Activated T-helper 1 cell treated with anti-CD3 and anti-CD28 coated beads, Interleukin-12 subunit alpha, Interleukin-12 subunit beta, Interleukin-2, Interleukin-4 antibody, amounts not matched to agents 30 ng/mL and 10 ng/mL and 1 ng/mL, durations not matched to agents 14 hours and 24 hours and 36 hours (primary cell): Measurements from ENCODE around the gene NFIA. TPM values are rescaled to one million over a fixed set of nuclear protein-coding genes. Genes with fewer than 3 reads are reported as not detected.

Source experiments
- DNase-seq: peaks from one replicate; pipeline ENCODE4 v3.0.0; 2021; ENCODE audit warnings: low spot score
- H3K27ac Mint-ChIP-seq: one replicate; pipeline ENCODE4 v1.8.0; 2021; ENCODE audit warnings: mild to moderate bottlenecking, mixed read lengths
- H3K27me3 Mint-ChIP-seq: one replicate; pipeline ENCODE4 v1.8.0; 2022; ENCODE audit warnings: mild to moderate bottlenecking, moderate library complexity, mixed read lengths; ENCODE audit not compliant: insufficient read depth
- H3K36me3 Mint-ChIP-seq: one replicate; pipeline ENCODE4 v1.8.0; 2021; ENCODE audit warnings: low read depth, mixed read lengths
- H3K4me1 Mint-ChIP-seq: one replicate; pipeline ENCODE4 v1.8.0; 2021; ENCODE audit warnings: low read depth, mixed read lengths
- H3K4me3 Mint-ChIP-seq: one replicate; pipeline ENCODE4 v1.8.0; 2021; ENCODE audit warnings: mild to moderate bottlenecking, moderate library complexity, mixed read lengths
- H3K9me3 Mint-ChIP-seq: one replicate; pipeline ENCODE4 v1.8.0; 2021; ENCODE audit warnings: mixed read lengths
- intact Hi-C: fragments of 100-400 bp; cut with micrococcal nuclease; formaldehyde crosslinking; loops from one replicate; pipeline ENCODE4 v1.15.1; 2024
- total RNA-seq: library from RNA; stranded (reverse); gene quantifications from 2 replicates; pipeline ENCODE4 v1.2.3, GENCODE V29; 2022

NFIA gene
- total RNA-seq, 1 donor from 2014 or later, result 0.41 TPM

GRCh38 chr1:61151565-61151964, 69.2 kb downstream of the NFIA start:
- no peaks in the 10 kb centered on the region for H3K4me1 Mint-ChIP-seq
- H3K27me3 Mint-ChIP-seq, result peaks cover 15% of the 10 kb centered on the region
- no peak overlapping the region for H3K4me3 Mint-ChIP-seq
- H3K36me3 Mint-ChIP-seq, result no peaks in the 10 kb centered on the region
- no peak overlapping the region for H3K27ac Mint-ChIP-seq
- DNase-seq, result no peak
- intact Hi-C loops, result no loop called here
- H3K9me3 Mint-ChIP-seq, result no peaks in the 10 kb centered on the region

- Mint-ChIP-seq H3K27ac (no peak overlapping the region), H3K36me3 (no peaks in the 10 kb centered on the region), H3K4me1 (peaks cover 2% of the 10 kb centered on the region), H3K4me3 (no peak overlapping the region), H3K27me3 (peaks cover 14% of the 10 kb centered on the region), H3K9me3 (no peaks in the 10 kb centered on the region)
- intact Hi-C loops, result no loop called here
- no peak for DNase-seq
Measured at GRCh38 chr1:61152066-61152465, 69.7 kb downstream of the NFIA start.

GRCh38 chr1:61152469-61153105, 70.2 kb downstream of the NFIA start:
- no peaks in the 10 kb centered on the region for H3K9me3 Mint-ChIP-seq
- no peak for DNase-seq
- peaks cover 17% of the 10 kb centered on the region for H3K27me3 Mint-ChIP-seq
- H3K4me1 Mint-ChIP-seq, result peaks cover 7% of the 10 kb centered on the region
- H3K27ac Mint-ChIP-seq, result no peak overlapping the region
- intact Hi-C loops, result no loop called here
- H3K36me3 Mint-ChIP-seq, result no peaks in the 10 kb centered on the region
- H3K4me3 Mint-ChIP-seq, result no peak overlapping the region

GRCh38 chr1:61156576-61157467, 74.5 kb downstream of the NFIA start:
- no peaks in the 10 kb centered on the region for H3K36me3 Mint-ChIP-seq
- H3K27ac Mint-ChIP-seq, result no peak overlapping the region
- H3K27me3 Mint-ChIP-seq, result peaks cover 29% of the 10 kb centered on the region
- H3K4me3 Mint-ChIP-seq, result no peak overlapping the region
- intact Hi-C loops, result loop anchor here (1.0 kb wide), 1 partner anchor 175 kb away; no protein-coding TSS in a partner anchor
- no peaks in the 10 kb centered on the region for H3K9me3 Mint-ChIP-seq
- H3K4me1 Mint-ChIP-seq, result peaks cover 11% of the 10 kb centered on the region
- DNase-seq, result no peak

GRCh38 chr1:61157468-61157987, 75.2 kb downstream of the NFIA start:
- intact Hi-C loops, result loop anchor here (1.0 kb wide), 1 partner anchor 175 kb away; no protein-coding TSS in a partner anchor

GRCh38 chr1:61158591-61158990, 76.2 kb downstream of the NFIA start:
- no peaks in the 10 kb centered on the region for H3K36me3 Mint-ChIP-seq
- no peaks in the 10 kb centered on the region for H3K9me3 Mint-ChIP-seq
- DNase-seq, result no peak
- no peak overlapping the region for H3K27ac Mint-ChIP-seq
- intact Hi-C loops, result no loop called here
- H3K4me1 Mint-ChIP-seq, result peaks cover 11% of the 10 kb centered on the region
- peaks cover 21% of the 10 kb centered on the region for H3K27me3 Mint-ChIP-seq
- H3K4me3 Mint-ChIP-seq, result no peak overlapping the region

More at GRCh38 chr1:61157468-61157987, 75.2 kb downstream of the NFIA start:
- no peak for DNase-seq
- H3K27me3 Mint-ChIP-seq, result peaks cover 28% of the 10 kb centered on the region
- H3K4me1 Mint-ChIP-seq, result peaks cover 11% of the 10 kb centered on the region
- H3K9me3 Mint-ChIP-seq, result no peaks in the 10 kb centered on the region
- no peaks in the 10 kb centered on the region for H3K36me3 Mint-ChIP-seq
- H3K4me3 Mint-ChIP-seq, result no peak overlapping the region
- H3K27ac Mint-ChIP-seq, result no peak overlapping the region

- intact Hi-C loops, result no loop called here
- Mint-ChIP-seq H3K27me3 (peaks cover 23% of the 10 kb centered on the region), H3K27ac (no peak overlapping the region), H3K4me3 (no peak overlapping the region), H3K4me1 (peaks cover 11% of the 10 kb centered on the region), H3K9me3 (no peaks in the 10 kb centered on the region), H3K36me3 (no peaks in the 10 kb centered on the region)
- no peak for DNase-seq
Measured at GRCh38 chr1:61160526-61160925, 78.2 kb downstream of the NFIA start.

- H3K36me3 Mint-ChIP-seq, result no peaks in the 10 kb centered on the region
- H3K4me3 Mint-ChIP-seq, result no peak overlapping the region
- intact Hi-C loops, result no loop called here
- H3K27me3 Mint-ChIP-seq, result peaks cover 26% of the 10 kb centered on the region
- no peaks in the 10 kb centered on the region for H3K9me3 Mint-ChIP-seq
- no peak for DNase-seq
- peaks cover 3% of the 10 kb centered on the region for H3K4me1 Mint-ChIP-seq
- no peak overlapping the region for H3K27ac Mint-ChIP-seq
Measured at GRCh38 chr1:61162520-61163258, 80.3 kb downstream of the NFIA start.

- H3K36me3 Mint-ChIP-seq, result no peaks in the 10 kb centered on the region
- no peaks in the 10 kb centered on the region for H3K9me3 Mint-ChIP-seq
- peaks cover 24% of the 10 kb centered on the region for H3K27me3 Mint-ChIP-seq
- no peaks in the 10 kb centered on the region for H3K4me1 Mint-ChIP-seq
- no peak overlapping the region for H3K27ac Mint-ChIP-seq
- no peak for DNase-seq
- H3K4me3 Mint-ChIP-seq, result no peak overlapping the region
- intact Hi-C loops, result no loop called here
Measured at GRCh38 chr1:61163355-61163754, 81.0 kb downstream of the NFIA start.

GRCh38 chr1:61165402-61165801, 83.0 kb downstream of the NFIA start:
- Mint-ChIP-seq H3K27me3 (peaks cover 25% of the 10 kb centered on the region), H3K36me3 (no peaks in the 10 kb centered on the region), H3K27ac (no peak overlapping the region), H3K4me1 (no peaks in the 10 kb centered on the region), H3K9me3 (no peaks in the 10 kb centered on the region), H3K4me3 (no peak overlapping the region)
- no peak for DNase-seq
- intact Hi-C loops, result no loop called here

- H3K4me3 Mint-ChIP-seq, result no peak overlapping the region
- intact Hi-C loops, result no loop called here
- peaks cover 36% of the 10 kb centered on the region for H3K27me3 Mint-ChIP-seq
- no peak overlapping the region for H3K27ac Mint-ChIP-seq
- DNase-seq, result no peak
- H3K4me1 Mint-ChIP-seq, result no peaks in the 10 kb centered on the region
- no peaks in the 10 kb centered on the region for H3K9me3 Mint-ChIP-seq
- H3K36me3 Mint-ChIP-seq, result no peaks in the 10 kb centered on the region
Measured at GRCh38 chr1:61167309-61167708, 84.9 kb downstream of the NFIA start.

GRCh38 chr1:61169045-61169444, 86.7 kb downstream of the NFIA start:
- H3K36me3 Mint-ChIP-seq, result no peaks in the 10 kb centered on the region
- no peak overlapping the region for H3K4me3 Mint-ChIP-seq
- DNase-seq, result no peak
- intact Hi-C loops, result no loop called here
- no peaks in the 10 kb centered on the region for H3K4me1 Mint-ChIP-seq
- no peaks in the 10 kb centered on the region for H3K9me3 Mint-ChIP-seq
- H3K27me3 Mint-ChIP-seq, result peaks cover 37% of the 10 kb centered on the region
- no peak overlapping the region for H3K27ac Mint-ChIP-seq
